GM18870 (cell line): ENCODE results near the gene RFX2.

Source experiments
- ATAC-seq: cut with Tn5 transposase; IDR thresholded peaks from one replicate; pipeline ENCODE4 v1.9.1; 2021; ENCODE audit warnings: moderate library complexity; ENCODE audit not compliant: unreplicated experiment

RFX2 gene

GRCh38 chr19:6061376-6062130, 48.7 kb downstream of the RFX2 start:
- ATAC-seq: no peak

- no peak for ATAC-seq
Measured at GRCh38 chr19:6060600-6061375, 49.5 kb downstream of the RFX2 start.

- ATAC-seq: no peak
Measured at GRCh38 chr19:6059988-6060599, 50.2 kb downstream of the RFX2 start.

GRCh38 chr19:6059396-6059947, 50.8 kb downstream of the RFX2 start:
- ATAC-seq: no peak

GRCh38 chr19:6058518-6059201, 51.6 kb downstream of the RFX2 start:
- ATAC-seq: no peak

- no peak for ATAC-seq
Measured at GRCh38 chr19:6057651-6058517, 52.4 kb downstream of the RFX2 start.

GRCh38 chr19:6056801-6057650, 53.3 kb downstream of the RFX2 start:
- ATAC-seq: no peak

GRCh38 chr19:6056282-6056741, 54.0 kb downstream of the RFX2 start:
- no peak for ATAC-seq

GRCh38 chr19:6055013-6055795, 55.1 kb downstream of the RFX2 start:
- ATAC-seq: no peak

GRCh38 chr19:6048793-6049405, 61.4 kb downstream of the RFX2 start:
- no peak for ATAC-seq

GRCh38 chr19:6048348-6048747, 62.0 kb downstream of the RFX2 start:
- no peak for ATAC-seq

GRCh38 chr19:6047741-6048251, 62.5 kb downstream of the RFX2 start:
- ATAC-seq: no peak

GRCh38 chr19:6047256-6047655, 63.0 kb downstream of the RFX2 start:
- ATAC-seq: no peak

GRCh38 chr19:6045108-6045507, 65.2 kb downstream of the RFX2 start:
- ATAC-seq: no peak

GRCh38 chr19:6044056-6044805, 66.1 kb downstream of the RFX2 start:
- no peak for ATAC-seq

- ATAC-seq: no peak
Measured at GRCh38 chr19:6042776-6043726, 67.2 kb downstream of the RFX2 start.
